LHCN-M2 (cell line): ENCODE results near the gene OGFOD3. TPM values are rescaled to one million over a fixed set of nuclear protein-coding genes. Genes with fewer than 3 reads are reported as not detected.
"Not testable (repeated sequence)": the region's sequence is repeated elsewhere in the genome, so short reads cannot be mapped to it uniquely, and the experiment has no call there.

Source experiments
- DNase-seq: peaks from one replicate; pipeline ENCODE4 v3.0.0-alpha.2; 2012; ENCODE audit warnings: low read depth
- total RNA-seq: library from RNA; depleted of rRNA; stranded (reverse); fragments of >200 nt; gene quantifications from 2 replicates; pipeline ENCODE4 v1.2.3, GENCODE V29; 2014

OGFOD3 gene
- total RNA-seq, 1 experiment from 2014 or later: 28.7 TPM

DNA sequence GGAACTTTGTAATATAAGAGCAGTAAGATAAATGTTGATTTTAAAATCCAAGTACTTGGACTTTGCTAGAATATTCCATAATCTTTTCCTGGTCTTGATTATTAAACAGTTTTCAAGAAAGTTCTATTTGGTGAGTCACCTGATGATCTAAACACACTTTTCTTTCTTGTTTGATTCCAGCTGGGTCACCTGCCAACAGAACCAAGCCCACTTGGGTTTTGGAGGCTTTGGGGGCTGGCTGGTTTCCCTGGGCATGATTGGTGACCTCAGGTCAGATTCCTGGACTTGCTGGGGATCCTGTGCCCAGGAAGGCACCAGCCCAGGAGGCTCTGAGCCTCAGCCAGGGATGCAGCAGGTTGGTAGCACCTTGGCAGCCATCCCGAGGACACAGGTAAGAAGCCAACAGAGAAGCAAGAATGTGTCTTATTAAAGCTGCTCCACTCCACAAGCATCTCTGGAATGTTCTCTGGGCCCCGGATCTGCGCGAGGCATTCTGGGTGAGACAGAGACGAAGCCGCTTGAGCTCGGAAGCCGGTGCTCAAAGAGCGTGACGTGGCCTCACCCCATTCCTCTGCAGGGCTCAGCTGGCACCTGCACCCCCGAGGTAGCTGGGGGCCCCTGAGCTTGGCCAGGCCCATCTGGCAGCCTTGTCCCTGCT lies 62.5 kb downstream of the OGFOD3 start:
- no peak for DNase-seq

- DNase-seq: no peak
These were observed 63.5 kb downstream of the OGFOD3 start for GRCh38 chr17:82354804-82355308.

- DNase-seq: no peak
These were observed 64.9 kb downstream of the OGFOD3 start for GRCh38 chr17:82353484-82353883.

GRCh38 chr17:82351713-82352488 lies 66.5 kb downstream of the OGFOD3 start:
- DNase-seq: peak; percentile 84

DNA sequence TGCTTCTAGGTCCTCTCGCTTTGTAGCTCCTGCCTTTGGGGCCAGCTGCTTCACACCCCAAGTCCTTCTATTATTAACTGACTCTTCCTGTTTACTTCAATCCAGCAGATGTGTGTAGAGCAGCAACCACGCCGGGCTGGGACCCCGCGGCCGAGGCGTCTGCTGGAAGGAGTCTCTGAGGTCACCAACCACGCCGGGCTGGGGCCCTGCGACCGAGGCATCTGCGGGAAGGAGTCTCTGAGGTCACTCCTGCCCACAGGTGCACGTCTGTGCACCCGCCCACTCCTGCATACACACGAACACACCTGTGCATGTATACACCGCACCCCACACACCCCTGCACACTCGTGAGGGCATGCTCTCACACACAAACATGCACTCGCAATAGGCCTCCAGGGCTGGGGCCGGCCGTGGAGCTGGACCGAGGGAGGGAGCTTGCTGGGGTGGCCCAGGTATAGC lies 67.1 kb downstream of the OGFOD3 start:
- DNase-seq: no peak

DNA sequence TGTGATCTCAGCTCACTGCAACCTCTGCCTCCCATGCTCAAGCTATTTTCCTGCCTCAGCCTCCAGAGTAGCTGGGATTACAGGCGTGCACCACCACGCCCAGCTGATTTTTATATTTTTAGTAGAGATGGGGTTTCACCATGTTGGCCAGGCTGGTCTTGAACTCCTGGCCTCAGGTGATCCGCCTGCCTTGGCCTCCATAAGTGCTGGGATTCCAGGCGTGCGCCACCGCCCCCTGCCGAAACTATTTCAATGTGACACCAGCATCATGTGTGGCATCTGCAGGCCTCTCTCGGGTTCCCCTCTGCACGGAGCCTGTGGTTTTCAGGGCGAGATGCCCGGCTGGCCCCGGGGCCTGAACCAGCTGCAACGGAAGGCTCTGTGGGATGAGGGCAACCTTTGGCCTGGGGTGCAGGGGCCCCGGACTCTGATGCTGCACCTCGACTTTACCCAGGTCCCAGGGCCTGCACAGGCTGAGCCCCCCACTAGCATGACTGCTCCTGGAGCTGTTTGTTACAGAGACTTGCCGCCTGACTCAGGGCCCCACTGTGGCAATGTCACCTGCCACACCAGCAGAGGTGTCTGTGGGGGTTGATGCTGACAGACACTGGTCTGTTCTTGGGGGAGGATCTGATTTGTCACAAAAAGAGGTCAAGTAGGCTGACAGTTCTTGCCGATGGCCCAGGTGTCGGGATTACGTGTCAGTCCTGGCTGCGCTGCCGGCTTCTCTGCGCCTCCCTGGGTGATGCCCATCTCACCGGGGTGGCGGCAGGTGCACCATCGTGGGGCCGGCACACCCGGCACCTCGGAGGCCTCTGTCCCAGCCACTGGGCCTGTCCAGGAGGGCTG lies 68.0 kb downstream of the OGFOD3 start:
- no peak for DNase-seq

DNA sequence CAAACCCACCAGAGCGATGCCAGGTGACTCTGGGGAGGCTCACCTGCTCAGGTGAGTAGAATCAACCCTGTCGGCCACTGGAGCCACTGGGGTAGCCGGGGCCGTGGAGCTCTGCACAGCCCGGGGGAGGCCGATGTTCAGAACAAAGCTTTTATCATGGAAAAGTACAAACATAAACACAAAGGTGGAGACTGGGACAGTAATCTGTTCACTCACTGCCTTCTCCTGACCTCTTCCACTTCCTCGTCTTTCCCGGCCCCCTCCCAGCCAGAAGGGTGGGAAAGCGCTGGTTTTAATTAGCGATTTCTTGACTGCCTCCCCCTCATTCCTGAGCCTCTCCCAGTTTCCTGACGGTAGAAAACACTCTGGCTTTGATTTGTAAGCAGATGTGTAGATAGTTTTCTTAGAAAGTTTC lies 69.1 kb downstream of the OGFOD3 start:
- no peak for DNase-seq

DNA sequence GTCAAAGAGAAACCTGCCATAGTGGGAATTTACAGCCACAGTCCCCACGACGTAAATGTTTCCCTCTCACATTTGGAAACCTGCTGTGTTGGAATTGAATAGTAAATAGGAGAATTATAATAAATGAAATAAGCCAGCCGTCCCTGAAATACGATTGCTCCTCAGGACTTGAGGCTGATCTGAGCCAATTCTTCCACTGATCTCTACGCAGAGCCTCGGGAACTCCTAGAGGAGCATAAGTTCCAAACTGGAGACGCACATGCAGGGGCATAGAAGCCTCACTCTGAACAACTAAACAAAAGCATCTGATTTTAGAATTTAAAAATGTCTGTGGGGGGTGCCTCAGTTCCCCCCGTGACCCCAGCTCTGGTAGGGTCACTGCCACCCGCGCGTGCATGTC lies 69.5 kb downstream of the OGFOD3 start:
- no peak for DNase-seq

DNA sequence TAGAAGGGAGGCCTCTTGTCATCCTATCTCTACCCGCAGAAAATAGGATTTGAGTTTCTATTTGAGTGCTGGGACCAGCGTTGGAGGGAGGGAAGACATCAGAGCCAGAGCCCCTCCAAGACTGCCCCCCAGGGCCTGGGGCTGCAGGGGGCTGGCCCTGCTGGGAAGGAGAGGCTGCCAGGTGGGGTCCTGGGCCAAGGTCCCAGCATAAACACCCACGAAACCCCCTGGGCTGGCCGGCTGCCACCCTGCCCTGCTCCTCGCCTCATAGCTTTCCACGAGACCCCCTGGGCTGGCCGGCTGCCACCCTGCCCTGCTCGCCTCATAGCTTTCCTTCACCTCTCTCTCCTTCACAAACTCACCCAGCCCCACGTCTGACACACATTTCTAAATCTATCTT lies 70.0 kb downstream of the OGFOD3 start:
- no peak for DNase-seq

DNA sequence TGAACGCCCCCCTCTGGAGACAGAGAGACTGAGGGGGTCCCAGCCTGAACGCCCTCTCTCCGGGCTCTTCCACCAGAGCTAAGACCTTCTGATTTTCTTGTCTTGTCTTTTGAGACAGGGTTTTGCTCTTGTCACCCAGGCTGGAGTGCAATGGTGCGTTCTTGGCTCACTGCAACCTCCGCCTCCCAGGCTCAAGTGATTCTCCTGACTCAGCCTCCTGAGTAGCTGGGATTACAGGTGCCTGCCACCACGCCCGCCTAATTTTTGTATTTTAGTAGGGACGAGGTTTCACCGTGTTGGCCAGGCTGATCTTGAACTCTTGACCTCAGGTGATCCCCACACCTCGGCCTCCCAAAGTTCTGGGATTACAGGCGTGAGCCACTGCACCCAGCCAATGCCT lies 70.4 kb downstream of the OGFOD3 start:
- DNase-seq: not testable (repeated sequence)

DNA sequence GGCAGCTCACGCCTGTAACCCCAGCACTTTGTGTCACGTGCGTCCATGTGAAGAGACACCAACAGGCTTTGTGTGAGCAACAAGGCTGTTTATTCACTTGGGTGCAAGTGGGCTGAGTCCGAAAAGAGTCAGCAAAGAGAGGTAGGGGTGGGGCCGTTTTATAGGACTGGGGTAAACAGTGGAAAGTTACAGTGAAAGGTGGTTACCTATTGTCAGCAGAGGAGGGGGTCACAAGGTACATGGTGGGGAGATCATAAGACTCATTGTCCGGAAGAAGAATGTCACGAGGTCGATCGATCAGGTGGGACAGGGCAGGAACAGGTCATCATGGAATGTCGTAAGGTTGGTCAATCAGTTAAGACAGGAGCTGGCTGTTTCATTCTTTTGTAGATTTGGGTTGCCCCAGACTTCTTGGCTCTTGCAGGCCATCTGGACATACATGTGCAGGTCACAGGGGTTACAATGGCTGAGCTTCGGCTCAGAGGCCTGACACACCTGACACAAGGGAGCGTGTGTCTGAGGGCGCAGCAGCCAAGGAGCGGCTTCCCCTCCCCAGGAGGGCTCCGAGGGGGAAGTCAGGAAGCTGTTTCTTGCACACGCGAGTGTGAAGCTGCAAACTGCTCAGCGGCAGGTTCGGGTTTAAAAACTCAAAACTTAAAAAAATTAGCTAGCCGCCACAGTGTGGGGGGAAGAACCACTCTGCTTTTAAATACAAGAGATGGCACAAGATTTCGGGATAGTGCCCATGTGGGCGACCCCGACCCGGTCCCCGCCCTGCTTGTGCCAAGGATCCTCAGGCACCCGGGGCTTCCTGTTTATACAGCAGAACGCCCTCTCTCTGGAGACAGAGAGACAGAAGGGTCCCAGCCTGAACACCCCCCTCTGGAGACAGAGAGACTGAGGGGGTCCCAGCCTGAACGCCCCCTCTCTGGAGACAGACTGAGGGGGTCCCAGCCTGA lies 71.8 kb downstream of the OGFOD3 start:
- DNase-seq: no peak

GRCh38 chr17:82345151-82345976 lies 73.0 kb downstream of the OGFOD3 start:
- no peak for DNase-seq

- DNase-seq: no peak
These were observed 74.0 kb downstream of the OGFOD3 start for GRCh38 chr17:82344175-82344907.

DNA sequence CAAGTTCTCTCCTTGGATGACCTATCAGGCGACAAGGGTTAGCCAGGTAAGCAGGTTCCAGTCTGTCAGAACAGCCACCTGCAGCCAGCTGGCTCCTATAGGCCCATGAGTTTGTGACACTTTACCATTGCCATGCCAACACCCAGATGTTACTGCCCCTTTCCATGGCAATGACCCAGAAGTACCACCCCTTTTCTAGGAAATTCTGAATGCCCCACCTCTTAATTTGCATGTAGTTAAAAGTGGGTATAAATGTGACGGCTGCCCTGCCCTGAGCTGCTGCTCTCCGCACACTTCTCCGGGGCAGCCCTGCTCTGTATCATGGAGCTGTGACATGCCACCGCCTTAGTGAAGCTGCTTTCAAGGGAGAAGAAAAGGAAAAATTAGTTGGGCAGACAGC lies 74.8 kb downstream of the OGFOD3 start:
- no peak for DNase-seq

- DNase-seq: no peak
These were observed 75.9 kb downstream of the OGFOD3 start for GRCh38 chr17:82342361-82343079.

DNA sequence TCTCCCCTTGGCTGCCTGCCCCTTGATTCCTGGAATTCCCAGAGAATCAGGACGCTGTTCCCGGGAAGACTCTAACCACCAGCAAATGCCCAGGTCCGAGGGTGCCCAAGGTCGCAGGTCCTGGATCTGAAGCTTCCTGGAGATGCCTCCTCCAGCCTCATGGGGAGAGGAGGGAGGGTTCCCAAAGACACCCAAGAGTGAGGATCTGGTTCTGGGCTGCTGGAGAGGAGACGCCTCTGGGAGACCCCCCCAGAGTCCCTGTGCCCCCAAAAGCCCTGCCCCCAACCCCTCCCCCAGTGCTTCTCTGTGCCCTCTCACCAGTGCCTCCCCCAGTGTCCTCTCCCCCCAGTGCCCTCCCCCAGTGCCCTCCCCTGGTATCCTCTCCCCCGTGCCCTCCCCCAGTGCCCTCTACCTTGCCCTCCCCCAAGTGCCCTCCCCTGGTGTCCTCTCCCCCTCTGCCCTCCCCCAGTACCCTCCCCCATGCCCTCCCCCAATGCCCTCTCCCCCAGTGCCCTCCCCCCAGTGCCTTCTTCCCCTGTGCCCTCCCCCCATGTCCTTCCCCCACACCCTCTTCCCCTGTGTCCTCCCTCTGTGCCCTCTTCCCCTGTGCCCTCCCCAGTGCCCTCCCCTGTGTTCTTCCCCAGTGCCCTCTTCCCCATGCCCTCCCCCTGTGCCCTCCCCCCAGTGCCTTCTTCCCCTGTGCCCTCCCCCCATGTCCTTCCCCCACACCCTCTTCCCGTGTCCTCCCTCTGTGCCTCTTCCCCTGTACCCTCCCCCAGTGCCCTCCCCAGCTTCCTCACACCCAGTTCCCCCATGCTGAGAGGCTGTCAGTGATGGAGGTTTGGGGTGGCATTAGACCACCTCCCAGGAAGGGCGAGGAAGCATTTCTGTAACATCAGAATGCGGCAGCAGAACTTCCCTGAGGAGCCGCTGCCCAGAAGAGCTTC lies 78.5 kb downstream of the OGFOD3 start:
- DNase-seq: peak; percentile 68
